PC-3 (cell line): ENCODE measurements around the gene ANKH. TPM values are rescaled to one million over a fixed set of nuclear protein-coding genes. Genes with fewer than 3 reads are reported as not detected.

Source experiments
- ATAC-seq: fragments of 200-7000 bp; cut with Tn5 transposase; 2 replicates; pipeline ENCODE4 v1.9.1; 2020; ENCODE audit warnings: mild to moderate bottlenecking, moderate library complexity
- BruUV-seq: library from RNA; stranded (reverse); fragments of 400-500 nt; replicated peaks from 2 replicates; lab custom pipeline; 2021; lab: Mats Ljungman, UMichigan
- CTCF ChIA-PET: fragments of 300-600 bp; sonication (Branson Sonifier 250); formaldehyde crosslinking; loops from one replicate; lab custom pipeline; 2022; ENCODE audit warnings: antibody characterized with exemption; lab: Charles Lee
- POLR2A ChIA-PET: fragments of 300-600 bp; sonication (Branson Sonifier 250); formaldehyde crosslinking; loops from one replicate; lab custom pipeline; 2022; ENCODE audit warnings: antibody characterized with exemption; ENCODE audit not compliant: unreplicated experiment; lab: Charles Lee
- DNase-seq: peaks from one replicate; pipeline ENCODE4 v3.0.0-alpha.2; 2015
- H2AFZ ChIP-seq: fragments of 300-600 bp; sonication (generic); 2 replicates; pipeline ENCODE4 v1.6.0; 2016; ENCODE audit warnings: antibody characterized with exemption, low read length
- H3F3A ChIP-seq: fragments of 300-600 bp; sonication (generic); one replicate; pipeline ENCODE4 v1.6.0; 2017; ENCODE audit warnings: antibody characterized with exemption, low read length, control low read depth, mild to moderate bottlenecking; ENCODE audit not compliant: unreplicated experiment
- H3K27ac ChIP-seq: fragments of 300-600 bp; sonication (generic); 2 replicates; pipeline ENCODE4 v1.5.1; 2016; ENCODE audit warnings: mild to moderate bottlenecking, low read length
- H3K27me3 ChIP-seq: fragments of 300-600 bp; sonication (generic); 2 replicates; pipeline ENCODE4 v1.6.1; 2016; ENCODE audit warnings: low read length, mixed read lengths
- H3K36me3 ChIP-seq: fragments of 300-600 bp; sonication (generic); 2 replicates; pipeline ENCODE4 v1.6.1; 2016; ENCODE audit warnings: low read depth, mixed run types, low read length, mixed read lengths
- H3K4me1 ChIP-seq: fragments of 300-600 bp; sonication (generic); 2 replicates; pipeline ENCODE4 v1.5.1; 2016; ENCODE audit warnings: low read length; ENCODE audit not compliant: insufficient read depth
- H3K4me2 ChIP-seq: fragments of 300-600 bp; sonication (generic); 2 replicates; pipeline ENCODE4 v1.6.0; 2016; ENCODE audit warnings: low read length
- H3K4me3 ChIP-seq: fragments of 300-600 bp; sonication (generic); 2 replicates; pipeline ENCODE4 v1.5.1; 2016; ENCODE audit warnings: mild to moderate bottlenecking, low read length, mixed read lengths
- H3K79me2 ChIP-seq: fragments of 300-600 bp; sonication (generic); 2 replicates; pipeline ENCODE4 v1.6.1; 2017; ENCODE audit warnings: low read length, mixed read lengths
- H3K9ac ChIP-seq: fragments of 300-600 bp; sonication (generic); 2 replicates; pipeline ENCODE4 v1.6.0; 2016; ENCODE audit warnings: mild to moderate bottlenecking, low read length
- H3K9me2 ChIP-seq: fragments of 300-600 bp; sonication (generic); replicated peaks from 2 replicates; pipeline ENCODE4 v1.6.1; 2016; ENCODE audit warnings: mixed run types, low read length, mixed read lengths
- H3K9me3 ChIP-seq: fragments of 300-600 bp; sonication (generic); 2 replicates; pipeline ENCODE4 v1.6.1; 2016; ENCODE audit warnings: low read length, mixed read lengths
- H4K20me1 ChIP-seq: fragments of 300-600 bp; sonication (generic); 2 replicates; pipeline ENCODE4 v1.6.1; 2016; ENCODE audit warnings: low read length, mixed read lengths
- CTCF ChIP-seq: fragments of 300-600 bp; sonication (generic); conservative IDR thresholded peaks from 2 replicates; pipeline ENCODE4 v1.5.1; 2017; ENCODE audit warnings: antibody characterized with exemption, low read depth, mild to moderate bottlenecking, low read length
- EZH2 ChIP-seq: fragments of 300-600 bp; sonication (generic); IDR thresholded peaks from one replicate; pipeline ENCODE4 v1.6.1; 2017; ENCODE audit warnings: antibody characterized with exemption, mild to moderate bottlenecking, low read length; ENCODE audit not compliant: unreplicated experiment
- EZH2phosphoT487 ChIP-seq: fragments of 300-600 bp; sonication (generic); IDR thresholded peaks from 2 replicates; pipeline ENCODE4 v1.6.1; 2018; ENCODE audit warnings: mild to moderate bottlenecking, antibody characterized with exemption, low read length, borderline replicate concordance
- intact Hi-C: fragments of 100-400 bp; cut with micrococcal nuclease; formaldehyde crosslinking; loops from 2 replicates; pipeline ENCODE4 v1.9.0; 2023
- total RNA-seq: library from RNA; depleted of rRNA; stranded (reverse); fragments of >200 nt; gene quantifications from 2 replicates; pipeline ENCODE4 v1.2.3, GENCODE V29; 2014

Gene ANKH
- total RNA-seq, 1 experiment from 2014 or later = 11.6 TPM

- Histone ChIP-seq H3K36me3 (no peaks in the 10 kb centered on the region), H3K4me2 (no peak overlapping the region), H3K79me2 (no peaks in the 10 kb centered on the region), H4K20me1 (no peaks in the 10 kb centered on the region), H3K27ac (no peak overlapping the region), H2AFZ (no peak overlapping the region), H3K27me3 (no peaks in the 10 kb centered on the region), H3K4me3 (no peak overlapping the region), H3K4me1 (peaks cover 21% of the 10 kb centered on the region), H3K9me3 (no peaks in the 10 kb centered on the region), H3F3A (no peaks in the 10 kb centered on the region), H3K9ac (no peak overlapping the region), H3K9me2 (no peaks in the 10 kb centered on the region)
- no peak for ATAC-seq
- TF ChIP-seq EZH2 = no peak
- TF ChIP-seq CTCF = no peak
- no peak for TF ChIP-seq EZH2phosphoT487
- peak; percentile 64 for DNase-seq
- intact Hi-C loops = no loop called here
- BruUV-seq = no TSS peak
- ChIA-PET CTCF (no interaction called here), POLR2A (no interaction called here)
Observed at GRCh38 chr5:14917719-14918118, 46.1 kb upstream of the ANKH start.

GRCh38 chr5:14915291-14915952 lies 43.8 kb upstream of the ANKH start:
- no peak for TF ChIP-seq EZH2phosphoT487
- no peak for TF ChIP-seq CTCF
- no peak for TF ChIP-seq EZH2
- no peak overlapping the region for H3K4me3 ChIP-seq
- H3F3A ChIP-seq = no peaks in the 10 kb centered on the region
- H3K79me2 ChIP-seq = no peaks in the 10 kb centered on the region
- H3K27me3 ChIP-seq = no peaks in the 10 kb centered on the region
- no peaks in the 10 kb centered on the region for H3K9me2 ChIP-seq
- no peaks in the 10 kb centered on the region for H3K36me3 ChIP-seq
- peaks cover 21% of the 10 kb centered on the region for H3K4me1 ChIP-seq
- no peak overlapping the region for H3K4me2 ChIP-seq
- ATAC-seq (no peak), DNase-seq (no peak)
- 0 out of 2 replicates have a peak overlapping the region, but pooled peaks have one; percentile 7 for H3K27ac ChIP-seq
- H2AFZ ChIP-seq = no peak overlapping the region
- H3K9ac ChIP-seq = no peak overlapping the region
- BruUV-seq = no TSS peak
- no peaks in the 10 kb centered on the region for H4K20me1 ChIP-seq
- POLR2A ChIA-PET = no interaction called here
- intact Hi-C loops = no loop called here
- CTCF ChIA-PET = no interaction called here
- no peaks in the 10 kb centered on the region for H3K9me3 ChIP-seq

GRCh38 chr5:14914623-14915260 lies 43.2 kb upstream of the ANKH start:
- TF ChIP-seq EZH2 (no peak), EZH2phosphoT487 (no peak), CTCF (no peak)
- intact Hi-C loops = no loop called here
- DNase-seq (peak; percentile 76), ATAC-seq (peak; percentile 91)
- no peaks in the 10 kb centered on the region for H3K27me3 ChIP-seq
- H3K4me1 ChIP-seq = peaks cover 17% of the 10 kb centered on the region
- H3K9me2 ChIP-seq = no peaks in the 10 kb centered on the region
- no peak overlapping the region for H3K4me3 ChIP-seq
- H3K9me3 ChIP-seq = no peaks in the 10 kb centered on the region
- no peaks in the 10 kb centered on the region for H3K79me2 ChIP-seq
- H3K27ac ChIP-seq = peak overlapping the region; percentile 14
- BruUV-seq = no TSS peak
- peak overlapping the region; percentile 33; the same call in 1 of the 2 replicates for H3K4me2 ChIP-seq
- no peaks in the 10 kb centered on the region for H3F3A ChIP-seq
- H3K9ac ChIP-seq = no peak overlapping the region
- ChIA-PET CTCF (no interaction called here), POLR2A (no interaction called here)
- no peaks in the 10 kb centered on the region for H3K36me3 ChIP-seq
- no peak overlapping the region for H2AFZ ChIP-seq
- H4K20me1 ChIP-seq = no peaks in the 10 kb centered on the region
